Panc1 (cell line): ENCODE measurements around the gene FUOM.

Experiments
- POLR2AphosphoS5 ChIP-seq: IDR thresholded peaks from 2 replicates; pipeline ENCODE4 v1.6.1; 2012; ENCODE audit warnings: mild to moderate bottlenecking, low read depth, low read length, moderate library complexity
- TCF7L2 ChIP-seq: IDR thresholded peaks from 2 replicates; pipeline ENCODE4 v1.6.1; 2011; ENCODE audit warnings: mild to moderate bottlenecking, low read depth, low read length, inconsistent platforms
- TF ChIP-seq, protein P1 (sequence below): fragments of 450-650 bp; IDR thresholded peaks from 2 replicates; pipeline ENCODE4 v1.5.1; 2017; ENCODE audit warnings: mild to moderate bottlenecking

DNA sequence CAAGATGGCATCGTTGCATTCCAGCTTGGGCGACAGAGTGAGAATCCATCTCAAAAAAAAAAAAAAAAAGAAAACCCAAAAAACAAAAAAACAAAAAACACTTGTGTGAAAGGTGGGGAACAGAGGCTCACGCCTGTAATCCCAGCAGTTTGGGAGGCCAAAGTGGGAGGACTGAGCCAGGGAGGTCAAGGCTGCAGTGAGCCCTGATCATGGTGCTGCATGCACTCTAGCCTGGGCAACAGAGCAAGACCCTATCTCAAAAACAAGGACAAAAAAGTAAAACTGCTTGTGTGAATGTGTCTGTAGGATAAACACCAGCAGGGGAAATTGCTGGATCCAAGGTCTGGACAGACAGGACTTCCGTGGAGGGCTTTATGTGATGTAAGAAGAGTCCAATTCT is 25.7 kb upstream of the FUOM start:
- TF ChIP-seq, protein P1, sequence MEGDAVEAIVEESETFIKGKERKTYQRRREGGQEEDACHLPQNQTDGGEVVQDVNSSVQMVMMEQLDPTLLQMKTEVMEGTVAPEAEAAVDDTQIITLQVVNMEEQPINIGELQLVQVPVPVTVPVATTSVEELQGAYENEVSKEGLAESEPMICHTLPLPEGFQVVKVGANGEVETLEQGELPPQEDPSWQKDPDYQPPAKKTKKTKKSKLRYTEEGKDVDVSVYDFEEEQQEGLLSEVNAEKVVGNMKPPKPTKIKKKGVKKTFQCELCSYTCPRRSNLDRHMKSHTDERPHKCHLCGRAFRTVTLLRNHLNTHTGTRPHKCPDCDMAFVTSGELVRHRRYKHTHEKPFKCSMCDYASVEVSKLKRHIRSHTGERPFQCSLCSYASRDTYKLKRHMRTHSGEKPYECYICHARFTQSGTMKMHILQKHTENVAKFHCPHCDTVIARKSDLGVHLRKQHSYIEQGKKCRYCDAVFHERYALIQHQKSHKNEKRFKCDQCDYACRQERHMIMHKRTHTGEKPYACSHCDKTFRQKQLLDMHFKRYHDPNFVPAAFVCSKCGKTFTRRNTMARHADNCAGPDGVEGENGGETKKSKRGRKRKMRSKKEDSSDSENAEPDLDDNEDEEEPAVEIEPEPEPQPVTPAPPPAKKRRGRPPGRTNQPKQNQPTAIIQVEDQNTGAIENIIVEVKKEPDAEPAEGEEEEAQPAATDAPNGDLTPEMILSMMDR, result no peak
- TF ChIP-seq POLR2AphosphoS5 (no peak), TCF7L2 (no peak)
